ENCODE results near the gene GLIPR1L2.
"Not testable (repeated sequence)": the region's sequence is repeated elsewhere in the genome, so short reads cannot be mapped to it uniquely, and the experiment has no call there.

GLIPR1L2 gene

GRCh38 chr12:75438059-75438754, 47.3 kb downstream of the GLIPR1L2 start:
- no peak for DNase-seq

GRCh38 chr12:75439048-75439447, 48.2 kb downstream of the GLIPR1L2 start:
- no peak for DNase-seq

- DNase-seq = no peak
These were observed 49.0 kb downstream of the GLIPR1L2 start for GRCh38 chr12:75439930-75440329.

GRCh38 chr12:75441687-75442449, 51.0 kb downstream of the GLIPR1L2 start:
- not testable (repeated sequence) for DNase-seq

- not testable (repeated sequence) for DNase-seq
These were observed 51.6 kb downstream of the GLIPR1L2 start for GRCh38 chr12:75442454-75442853.

GRCh38 chr12:75443709-75444108, 52.8 kb downstream of the GLIPR1L2 start:
- no peak for DNase-seq

GRCh38 chr12:75444429-75445136, 53.7 kb downstream of the GLIPR1L2 start:
- DNase-seq = no peak

GRCh38 chr12:75445137-75445507, 54.2 kb downstream of the GLIPR1L2 start:
- DNase-seq = not testable (repeated sequence)

- no peak for DNase-seq
These were observed 56.0 kb downstream of the GLIPR1L2 start for GRCh38 chr12:75446857-75447256.

GRCh38 chr12:75447691-75448393, 57.0 kb downstream of the GLIPR1L2 start:
- no peak for DNase-seq

GRCh38 chr12:75452675-75453330, 61.9 kb downstream of the GLIPR1L2 start:
- no peak for DNase-seq

GRCh38 chr12:75455839-75456238, 65.0 kb downstream of the GLIPR1L2 start:
- no peak for DNase-seq

GRCh38 chr12:75457191-75457590, 66.3 kb downstream of the GLIPR1L2 start:
- DNase-seq = no peak

- not testable (repeated sequence) for DNase-seq
These were observed 67.0 kb downstream of the GLIPR1L2 start for GRCh38 chr12:75457866-75458265.

- DNase-seq = no peak
These were observed 68.9 kb downstream of the GLIPR1L2 start for GRCh38 chr12:75459755-75460154.

GRCh38 chr12:75460204-75460603, 69.3 kb downstream of the GLIPR1L2 start:
- no peak for DNase-seq

GRCh38 chr12:75471902-75472890, 81.3 kb downstream of the GLIPR1L2 start:
- DNase-seq = no peak

- DNase-seq = no peak
These were observed 83.2 kb downstream of the GLIPR1L2 start for GRCh38 chr12:75474116-75474515.

GRCh38 chr12:75476071-75476470, 85.2 kb downstream of the GLIPR1L2 start:
- no peak for DNase-seq

GRCh38 chr12:75477137-75477536, 86.2 kb downstream of the GLIPR1L2 start:
- DNase-seq = no peak

GRCh38 chr12:75478116-75478794, 87.4 kb downstream of the GLIPR1L2 start:
- DNase-seq = peak; percentile 29

All from midbrain (tissue), 1 donor.